DMS53 (cell line): ENCODE measurements around the gene PLEKHS1.
"Not testable (repeated sequence)": the region's sequence is repeated elsewhere in the genome, so short reads cannot be mapped to it uniquely, and the experiment has no call there.

Experiments
- DNase-seq: peaks from one replicate; lab custom pipeline; 2025; lab: John Stamatoyannopoulos, UW

PLEKHS1 gene

DNA sequence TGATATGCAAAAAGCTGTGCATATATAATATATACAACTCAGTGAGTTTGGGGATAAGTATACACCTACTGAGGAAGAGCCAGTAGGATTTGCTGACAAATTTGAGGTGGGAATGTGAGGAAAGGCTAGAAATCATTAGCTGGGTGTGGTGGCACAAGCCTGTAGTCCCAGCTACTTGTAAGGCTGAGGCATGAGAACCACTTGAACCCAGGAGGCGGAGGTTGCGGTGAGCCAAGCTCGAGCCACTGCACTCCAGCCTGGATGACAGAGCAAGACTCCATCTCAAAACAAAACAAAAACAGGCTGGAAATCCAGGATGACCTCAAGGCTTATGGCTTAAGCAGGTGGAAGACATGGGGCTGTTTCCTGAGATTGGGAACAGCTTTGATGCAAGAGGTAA, 10.6 kb upstream of the PLEKHS1 start:
- DNase-seq: no peak

DNA sequence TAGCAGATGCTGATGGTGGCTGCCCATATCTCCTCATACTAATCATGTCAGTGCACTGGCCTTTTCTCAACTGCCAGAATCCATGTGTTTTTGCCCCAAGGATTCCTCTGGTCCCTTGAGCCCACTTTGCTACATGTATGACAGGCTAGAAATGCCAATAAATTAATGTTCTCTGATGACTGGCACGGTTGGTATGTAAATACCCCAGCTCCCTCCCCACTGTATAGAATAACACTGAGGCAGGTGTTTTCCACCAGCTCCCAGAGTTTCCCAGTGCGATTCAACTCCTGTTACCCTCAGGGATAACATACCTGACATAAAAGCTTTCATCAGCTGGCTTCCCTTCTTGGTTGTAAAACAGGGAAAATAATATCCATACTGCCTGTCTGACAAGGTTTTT, 9.0 kb upstream of the PLEKHS1 start:
- no peak for DNase-seq

DNA sequence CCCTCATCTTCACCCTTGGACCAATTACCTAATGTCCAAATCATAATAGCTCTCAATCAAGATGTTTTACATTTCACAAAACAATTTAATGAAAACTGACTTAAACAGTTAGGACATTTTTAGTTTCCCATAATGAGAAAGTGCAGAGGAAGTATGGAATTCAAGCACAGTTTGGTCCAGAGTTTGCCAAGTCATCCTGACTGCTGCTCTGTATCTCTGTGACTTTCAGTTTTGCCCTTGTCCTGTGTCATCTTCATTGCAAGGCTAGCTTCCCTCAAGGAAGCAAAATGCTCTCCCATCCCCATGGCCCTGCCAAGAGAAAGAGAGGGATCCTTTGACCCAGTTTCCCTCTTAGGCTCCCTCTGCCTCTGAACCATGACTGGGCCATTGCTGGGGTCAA, 7.9 kb upstream of the PLEKHS1 start:
- no peak for DNase-seq

DNA sequence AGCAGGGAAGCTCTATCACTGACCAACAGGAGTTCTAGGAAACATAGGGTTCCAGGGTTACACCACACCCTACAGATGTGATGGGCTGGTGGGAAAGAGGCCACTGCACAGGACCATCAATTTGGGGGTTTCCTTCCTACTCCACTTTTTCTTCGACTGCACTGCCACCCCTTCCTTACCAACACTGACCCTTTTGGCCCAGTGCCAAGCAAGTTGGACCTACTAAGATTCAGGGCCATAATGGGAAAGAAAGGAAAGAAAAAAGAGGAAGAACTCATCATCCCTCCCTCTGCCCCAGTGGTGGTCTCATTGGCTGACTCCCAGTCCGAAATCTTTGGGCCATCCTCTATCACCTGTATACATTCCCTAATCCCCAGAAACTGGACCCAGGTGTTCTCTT, 6.1 kb upstream of the PLEKHS1 start:
- DNase-seq: no peak

DNA sequence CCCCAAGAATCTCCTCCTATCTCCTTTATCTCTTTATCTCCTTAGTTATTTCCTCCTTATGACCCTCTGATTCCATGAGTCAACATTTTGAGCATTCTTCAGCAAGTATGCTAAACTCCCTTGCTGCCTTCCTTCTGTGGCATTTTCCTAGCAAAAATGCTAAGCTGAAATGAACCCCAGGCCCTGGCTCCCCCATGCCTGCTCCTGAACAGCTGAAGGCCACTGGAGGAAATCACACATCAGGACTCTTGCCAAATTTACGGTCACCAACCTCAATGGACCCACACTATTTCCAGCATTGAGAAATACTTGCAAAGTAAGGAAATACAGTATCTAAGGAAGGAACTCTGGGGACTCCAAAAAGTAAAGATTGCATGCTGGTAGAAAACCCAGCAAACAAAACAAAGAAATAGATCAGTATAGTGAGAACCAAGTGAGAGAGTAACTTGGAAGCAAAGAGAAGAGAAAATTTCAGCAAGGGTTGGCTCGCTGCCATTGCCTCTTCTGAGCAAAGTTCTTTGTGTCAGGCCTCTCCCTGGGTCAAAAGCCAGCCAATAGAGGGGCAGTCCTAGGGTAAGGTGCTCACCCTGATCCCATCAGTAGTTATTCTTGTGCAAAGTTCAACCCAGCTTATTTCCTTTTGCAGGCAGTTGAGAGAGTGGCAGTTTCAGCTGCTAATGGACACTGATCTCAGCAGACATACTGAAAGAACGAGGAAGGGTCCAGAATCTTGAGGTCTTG, 5.1 kb upstream of the PLEKHS1 start:
- DNase-seq: no peak

DNA sequence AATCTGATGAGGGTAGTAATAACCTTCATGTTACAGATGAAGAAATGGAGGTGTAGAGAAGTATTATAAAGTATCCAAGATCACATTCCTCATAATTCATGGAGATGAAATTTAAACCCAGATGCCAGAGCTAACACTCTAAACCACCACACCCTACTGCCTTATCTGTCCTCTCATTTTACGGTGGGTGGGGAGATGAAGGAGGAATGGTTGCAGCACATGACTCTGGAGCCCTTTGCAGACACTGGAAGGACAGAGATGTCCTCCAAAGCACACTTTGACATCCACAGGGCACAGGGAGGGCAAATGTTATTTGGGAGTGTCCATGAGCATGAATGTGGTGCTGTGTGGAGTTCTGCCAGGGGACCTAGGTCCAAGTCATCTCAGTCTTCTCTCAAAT, 1.1 kb downstream of the PLEKHS1 start:
- no peak for DNase-seq

DNA sequence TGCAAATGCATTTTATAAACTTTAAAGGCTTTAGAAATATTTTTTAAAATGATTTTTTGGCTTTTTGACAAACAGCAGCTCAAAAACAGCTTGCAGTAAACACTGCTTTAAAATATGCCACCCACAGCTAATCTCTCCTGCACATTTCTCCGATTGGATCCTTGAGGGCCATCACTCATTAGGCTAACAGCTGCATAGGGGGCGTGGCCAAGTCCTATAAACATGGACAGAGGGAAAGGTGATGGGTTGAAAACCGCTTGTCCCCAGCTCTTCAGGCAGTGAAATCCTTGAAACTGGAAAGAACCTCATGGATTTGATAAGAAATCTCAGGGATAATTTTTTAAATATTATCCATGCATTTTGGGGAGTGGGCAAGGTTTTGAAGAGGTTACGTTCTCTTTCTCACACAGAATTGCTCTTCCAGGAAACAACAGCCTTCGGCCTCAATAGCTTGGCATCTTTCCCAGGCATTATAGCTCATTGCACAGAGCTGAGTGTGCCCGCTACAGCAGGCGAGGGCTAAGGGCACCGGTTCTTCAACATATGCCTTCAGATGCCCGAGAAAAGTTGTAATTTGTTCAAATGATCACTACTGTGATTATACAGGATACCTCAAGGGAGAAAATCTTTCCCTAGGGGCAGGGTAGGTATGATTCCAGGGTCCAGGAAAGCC, 1.7 kb downstream of the PLEKHS1 start:
- peak; percentile 67 for DNase-seq

- no peak for DNase-seq
Measured at GRCh38 chr10:113754125-113754524, 2.6 kb downstream of the PLEKHS1 start.

GRCh38 chr10:113754768-113755167, 3.3 kb downstream of the PLEKHS1 start:
- DNase-seq: no peak

GRCh38 chr10:113756940-113757543, 5.6 kb downstream of the PLEKHS1 start:
- no peak for DNase-seq

DNA sequence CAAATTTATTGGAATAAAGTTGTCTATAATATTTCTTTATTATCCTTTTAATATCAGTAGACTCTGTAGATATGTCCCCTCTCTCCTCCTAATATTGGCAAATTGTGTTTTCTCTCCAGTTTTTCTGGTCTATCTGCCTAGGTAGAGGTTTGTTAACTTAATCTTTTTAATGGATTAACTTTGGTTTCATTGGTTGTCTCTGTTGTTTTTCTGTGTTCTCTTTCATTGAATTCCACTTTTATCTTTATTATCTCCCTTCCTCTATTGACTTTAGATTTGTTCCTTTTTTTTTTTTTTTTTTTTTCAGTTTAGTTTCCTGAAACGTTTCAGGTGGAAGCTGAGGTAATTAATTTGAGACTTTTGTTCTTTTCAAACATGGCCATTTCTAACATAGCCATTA, 10.6 kb downstream of the PLEKHS1 start:
- no peak for DNase-seq

DNA sequence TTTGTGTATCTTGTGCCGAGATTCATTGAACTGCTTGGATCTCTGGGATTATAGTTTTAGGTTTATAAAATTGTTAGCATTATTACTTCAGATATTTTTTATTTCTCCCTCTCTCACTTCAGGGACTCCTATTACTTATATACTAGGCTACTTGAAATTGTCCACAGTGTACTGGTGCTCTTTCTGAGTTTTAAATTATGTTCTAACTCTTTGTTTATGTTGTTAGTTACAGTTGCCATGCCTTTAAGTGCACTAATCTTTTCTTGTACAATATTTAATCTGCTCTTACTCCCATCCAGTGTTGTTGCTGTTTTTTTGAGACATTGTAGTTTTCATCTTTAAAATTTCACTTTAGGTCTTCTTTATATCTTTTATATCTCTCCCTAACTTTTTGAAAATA, 13.1 kb downstream of the PLEKHS1 start:
- DNase-seq: peak; percentile 36

- DNase-seq: no peak
Measured at GRCh38 chr10:113765910-113766309, 14.4 kb downstream of the PLEKHS1 start.

DNA sequence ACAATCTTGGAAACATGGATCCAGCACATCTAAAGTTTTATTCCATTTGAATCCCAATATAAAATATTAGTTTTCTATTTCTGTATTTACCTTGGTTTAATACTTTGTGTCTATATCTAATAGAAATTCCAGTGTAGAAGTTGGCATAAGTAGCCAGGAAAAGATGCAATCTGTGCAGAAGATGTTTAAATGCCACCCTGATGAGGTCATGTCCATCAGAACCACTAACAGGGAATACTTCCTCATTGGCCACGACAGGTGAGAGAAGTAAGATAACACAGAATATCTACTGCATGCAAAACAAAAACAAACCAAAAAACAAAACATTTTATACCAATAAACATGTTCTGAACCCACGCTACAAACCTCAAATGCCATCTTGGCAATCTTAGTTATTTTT, 15.7 kb downstream of the PLEKHS1 start:
- DNase-seq: peak; percentile 33

DNA sequence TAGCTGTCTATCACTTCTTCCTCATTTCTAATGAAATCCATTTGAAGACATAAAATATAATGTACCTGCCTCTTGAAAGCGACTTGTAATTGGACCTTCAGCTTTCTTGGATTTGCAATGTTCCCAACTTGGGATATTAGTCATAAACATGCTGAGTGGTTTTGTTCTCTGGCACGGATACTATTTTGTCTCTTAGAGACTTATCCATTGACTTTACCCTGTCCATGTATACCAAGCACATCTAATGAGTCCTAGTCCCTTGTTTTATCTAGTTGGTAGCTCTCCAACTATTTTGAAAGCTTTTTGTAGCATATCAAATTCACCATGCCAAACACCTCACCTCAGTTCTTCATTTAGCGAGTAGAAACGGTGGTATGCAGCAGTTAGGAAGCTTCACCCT, 18.9 kb downstream of the PLEKHS1 start:
- no peak for DNase-seq

DNA sequence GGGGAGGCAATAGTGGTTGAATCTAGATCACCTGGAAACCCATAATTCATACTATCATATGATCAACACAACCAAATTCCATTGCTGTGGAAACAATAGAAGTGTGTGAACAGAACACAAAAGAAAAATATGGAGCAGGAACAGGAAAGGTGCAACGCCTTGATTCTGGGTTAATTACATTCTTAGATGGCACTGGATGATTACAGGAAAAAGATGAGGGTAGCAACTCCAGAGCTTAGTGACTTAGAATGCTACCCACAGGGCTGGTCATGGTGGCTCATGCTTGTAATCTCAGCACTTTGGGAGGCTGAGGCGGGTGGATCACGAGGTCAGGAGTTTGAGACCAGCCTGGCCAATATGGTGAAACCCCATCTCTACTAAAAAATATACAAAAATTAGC, 19.6 kb downstream of the PLEKHS1 start:
- DNase-seq: not testable (repeated sequence)

DNA sequence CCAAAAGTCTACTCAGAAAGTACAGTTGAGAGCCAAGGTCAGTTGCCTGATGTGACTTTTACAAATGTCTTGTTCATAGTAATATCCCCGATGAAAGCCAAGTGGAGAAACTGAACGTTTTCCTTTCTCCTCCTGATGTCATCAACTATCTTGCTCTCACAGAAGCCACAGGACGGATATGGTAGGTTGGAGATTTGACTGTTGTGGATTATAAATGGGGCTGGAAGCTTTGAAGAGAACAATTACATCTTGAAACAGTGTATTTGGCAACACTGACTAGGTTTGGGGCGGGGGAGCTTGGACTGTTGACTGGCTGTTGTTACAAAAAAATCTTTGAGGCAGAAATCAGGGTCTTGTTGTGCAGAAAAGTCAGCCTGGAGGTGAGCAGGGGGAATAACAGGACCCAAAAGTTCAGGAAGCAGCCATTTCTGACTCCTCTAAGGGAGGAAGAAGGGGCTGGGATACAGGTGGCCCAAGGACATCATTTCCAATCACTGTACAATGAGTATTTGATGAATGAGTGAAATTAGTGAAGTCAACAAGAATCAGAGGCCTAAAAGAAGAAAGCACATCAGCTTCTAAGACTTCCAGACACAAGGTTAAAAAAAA, 24.3 kb downstream of the PLEKHS1 start:
- no peak for DNase-seq

- no peak for DNase-seq
Measured at GRCh38 chr10:113776553-113776952, 25.1 kb downstream of the PLEKHS1 start.

DNA sequence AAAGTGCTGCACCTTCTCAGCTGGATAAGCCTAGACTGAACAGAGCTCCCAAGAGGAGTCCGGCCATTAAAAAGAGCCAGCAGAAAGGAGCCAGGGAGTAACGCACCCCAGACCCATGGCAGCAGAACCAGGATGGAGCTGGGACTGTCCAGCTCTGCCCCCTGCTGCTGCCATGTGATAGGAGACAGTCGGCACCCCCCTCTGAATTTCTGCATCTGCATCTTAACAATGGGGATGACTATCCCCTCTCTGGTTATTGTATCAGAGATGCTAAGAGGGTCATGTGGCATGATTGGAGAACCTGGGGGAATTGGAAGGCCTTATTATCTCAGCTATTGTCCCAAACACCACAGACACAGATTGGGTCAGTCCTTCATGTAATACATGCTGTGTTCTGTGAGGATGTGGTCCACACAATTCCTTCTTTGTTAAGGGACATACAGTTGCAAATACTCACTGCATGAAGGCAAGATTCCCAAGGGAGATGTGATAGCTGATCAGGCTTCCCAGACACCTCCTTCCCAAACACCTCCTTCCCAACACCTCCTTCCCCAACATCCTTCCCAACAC, 29.3 kb downstream of the PLEKHS1 start:
- DNase-seq: peak; percentile 31

- no peak for DNase-seq
Measured at GRCh38 chr10:113782367-113782766, 30.9 kb downstream of the PLEKHS1 start.

- no peak for DNase-seq
Measured at GRCh38 chr10:113782986-113783704, 31.7 kb downstream of the PLEKHS1 start.

- DNase-seq: peak; percentile 63
Measured at GRCh38 chr10:113788604-113789083, 37.2 kb downstream of the PLEKHS1 start.
